Left lung (tissue), 10 donors: ENCODE measurements around the gene KLF13. TPM values are rescaled to one million over a fixed set of nuclear protein-coding genes. Genes with fewer than 3 reads are reported as not detected.

Experiments
- ATAC-seq: fragments of 200-7000 bp; cut with Tn5 transposase; one replicate; pipeline ENCODE4 v1.9.1; 2020; ENCODE audit warnings: moderate library complexity
- DNase-seq, 4 donors: peaks; one replicate each; pipeline ENCODE4 v3.0.0-alpha.2; 2013 to 2020
- H3K27ac ChIP-seq, 2 donors: fragments of 200-600 bp; sonication (generic) in 1 of 2; one replicate each; pipeline versions ENCODE4 v1.5.0 to v1.8.0; 2020 to 2021
- H3K27me3 ChIP-seq, 2 donors: fragments of 200-600 bp; sonication (generic) in 1 of 2; one replicate each; pipeline versions ENCODE4 v1.5.0 to v1.8.0; 2020 to 2021
- H3K36me3 ChIP-seq, 2 donors: fragments of 200-600 bp; sonication (generic) in 1 of 2; one replicate each; pipeline versions ENCODE4 v1.5.0 to v1.8.0; 2020 to 2021
- H3K4me1 ChIP-seq, 2 donors: fragments of 200-600 bp; one replicate each; pipeline ENCODE4 v1.8.0; 2021
- H3K4me3 ChIP-seq, 2 donors: fragments of 200-600 bp; sonication (generic) in 1 of 2; one replicate each; pipeline versions ENCODE4 v1.5.0 to v1.8.0; 2020 to 2021; ENCODE audit warnings: mild to moderate bottlenecking in 1 of 2
- H3K9me3 ChIP-seq, 2 donors: fragments of 200-600 bp; sonication (generic) in 1 of 2; one replicate each; pipeline versions ENCODE4 v1.5.0 to v1.8.0; 2020 to 2021
- CTCF ChIP-seq, 2 donors: fragments of 200-600 bp; sonication (generic) in 1 of 2; IDR thresholded peaks; one replicate each; pipeline versions ENCODE4 v1.5.0 to v1.8.0; 2021; ENCODE audit warnings: antibody characterized with exemption in 2 of 2
- intact Hi-C, 2 donors: fragments of 100-400 bp; cut with DNase I; formaldehyde crosslinking; loops; one replicate each; pipeline versions ENCODE4 v1.11.2 to v1.14.2; 2022
- polyA plus RNA-seq, 6 donors: library from polyadenylated mRNA; unstranded; fragments of 120-200 nt; gene quantifications; one replicate each; pipeline ENCODE4 v1.2.1, GENCODE V29; 2013; ENCODE audit not compliant: insufficient read length in 6 of 6
- total RNA-seq, 2 donors: library from RNA; stranded (reverse); fragmentation: NEBNext Ultra II Directional; extraction: Animal tissue kit (Norgen Biotek cat#: 25700); gene quantifications; one replicate each; pipeline ENCODE4 v1.2.1, GENCODE V29; 2021
- donor health status: DM: no; HTN: yes; CAD: no.
- donor health status: DM: no; HTN: no; CAD: no.

Gene KLF13
- total and polyA plus RNA-seq, 8 donors = 44.7 to 116 (median 61.4) TPM

DNA sequence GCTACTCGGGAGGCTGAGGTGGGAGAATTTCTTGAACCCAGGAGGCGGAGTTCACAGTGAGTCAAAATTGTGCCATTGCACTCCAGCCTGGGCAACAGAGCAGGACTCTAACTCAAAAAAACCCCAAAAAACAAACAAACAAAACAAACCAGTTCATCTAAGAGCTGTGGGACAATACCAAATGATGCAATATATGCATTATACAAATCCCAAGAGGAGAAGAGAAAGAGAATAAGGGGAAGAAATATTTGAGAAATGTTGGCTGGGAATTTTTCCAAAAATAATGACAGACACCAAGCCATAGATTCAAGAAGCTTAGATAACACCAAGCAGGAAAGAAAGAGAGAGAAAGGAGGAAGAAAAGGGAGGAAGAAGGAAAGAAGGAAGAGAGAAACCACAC, 82.5 kb downstream of the KLF13 start:
- Histone ChIP-seq H3K36me3 (peaks cover 0 to 2% of the 10 kb centered on the region in 2 donors), H3K27me3 (no peaks in the 10 kb centered on the region), H3K9me3 (peaks cover 0 to 8% of the 10 kb centered on the region in 2 donors), H3K4me3 (no peak overlapping the region), H3K27ac (no peak overlapping the region), H3K4me1 (peaks cover 0 to 20% of the 10 kb centered on the region in 2 donors)
- TF ChIP-seq CTCF (IDR thresholded peaks at IDR 0.05) = no peak
- DNase-seq = no peak
- ATAC-seq = no peak
- intact Hi-C loops = no loop called here

GRCh38 chr15:31412824-31413223, 86.2 kb downstream of the KLF13 start:
- ATAC-seq (no peak), DNase-seq (no peak)
- Histone ChIP-seq H3K4me3 (no peak overlapping the region), H3K9me3 (peaks cover 0 to 8% of the 10 kb centered on the region in 2 donors), H3K36me3 (no peaks in the 10 kb centered on the region), H3K27ac (no peak overlapping the region), H3K27me3 (no peaks in the 10 kb centered on the region), H3K4me1 (no peaks in the 10 kb centered on the region)
- intact Hi-C loops = no loop called here
- no peak for TF ChIP-seq CTCF (IDR thresholded peaks at IDR 0.05)

DNA sequence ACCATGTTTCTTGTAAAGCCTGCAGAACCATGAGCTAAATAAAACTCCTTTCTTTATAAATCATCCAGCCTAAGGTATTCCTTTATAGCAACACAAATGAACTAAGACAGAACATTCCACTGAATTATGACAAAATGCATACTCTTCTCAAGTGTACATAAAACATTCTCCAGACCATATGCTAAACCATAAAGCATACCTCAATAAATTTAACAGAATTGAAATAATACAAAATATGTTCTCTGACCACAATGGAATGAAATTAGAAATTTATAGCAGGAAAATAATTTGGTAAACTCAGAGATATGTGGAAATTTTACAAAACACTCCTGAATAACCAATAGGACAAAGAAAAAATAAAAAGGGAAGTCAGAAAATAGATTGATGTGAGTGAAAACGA, 88.6 kb downstream of the KLF13 start:
- no peak for ATAC-seq
- Histone ChIP-seq H3K36me3 (no peaks in the 10 kb centered on the region), H3K9me3 (peaks cover 0 to 15% of the 10 kb centered on the region in 2 donors), H3K27ac (no peak overlapping the region), H3K4me1 (no peaks in the 10 kb centered on the region), H3K4me3 (no peak overlapping the region), H3K27me3 (no peaks in the 10 kb centered on the region)
- no peak for DNase-seq
- intact Hi-C loops = no loop called here
- TF ChIP-seq CTCF (IDR thresholded peaks at IDR 0.05) = no peak

DNA sequence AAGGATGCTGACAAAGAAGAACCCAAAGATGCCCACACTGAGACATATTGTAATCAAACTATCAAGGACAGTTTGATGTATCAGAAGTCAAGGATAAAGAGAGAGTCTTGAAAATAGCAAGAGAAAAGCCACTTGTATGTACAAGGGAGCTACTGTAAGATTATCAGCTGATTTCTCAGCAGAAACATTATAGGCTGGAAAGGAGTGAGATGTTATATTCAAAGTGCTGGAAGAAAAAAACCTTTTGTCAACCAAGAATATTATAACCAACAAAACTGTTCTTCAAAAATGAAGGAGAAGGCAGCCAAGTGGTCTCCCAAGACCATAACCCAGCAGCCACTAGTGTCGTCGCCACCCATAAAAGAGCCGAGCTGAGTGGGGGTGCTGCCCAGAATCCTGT, 93.2 kb downstream of the KLF13 start:
- no peak for DNase-seq
- H3K27ac ChIP-seq = no peak overlapping the region
- ATAC-seq = no peak
- no peak overlapping the region for H3K4me3 ChIP-seq
- intact Hi-C loops = no loop called here
- H3K36me3 ChIP-seq = no peaks in the 10 kb centered on the region
- H3K27me3 ChIP-seq = no peaks in the 10 kb centered on the region
- peaks cover 0 to 21% of the 10 kb centered on the region in 2 donors for H3K9me3 ChIP-seq
- H3K4me1 ChIP-seq = no peaks in the 10 kb centered on the region
- no peak for TF ChIP-seq CTCF (IDR thresholded peaks at IDR 0.05)

DNA sequence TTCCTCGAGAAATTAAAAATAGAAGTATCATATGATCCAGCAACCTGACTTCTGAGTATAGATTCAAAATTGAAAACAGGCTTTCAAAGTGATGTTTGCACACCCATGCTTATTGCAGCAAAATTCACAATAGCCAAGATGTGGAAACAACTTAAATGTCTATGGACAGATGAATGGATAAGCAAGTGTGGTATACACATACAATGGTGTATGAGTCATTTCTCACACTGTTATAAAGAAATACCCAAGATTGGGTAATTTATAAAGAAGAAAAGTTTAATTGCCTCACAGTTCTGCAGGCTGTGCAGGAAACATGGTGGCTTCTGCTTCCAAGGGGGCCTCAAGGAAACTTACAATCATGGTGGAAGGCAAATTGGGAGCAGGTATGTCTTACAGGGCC, 100.8 kb downstream of the KLF13 start:
- TF ChIP-seq CTCF (IDR thresholded peaks at IDR 0.05) = no peak
- DNase-seq = no peak
- intact Hi-C loops = no loop called here
- Histone ChIP-seq H3K4me3 (no peak overlapping the region), H3K9me3 (peaks cover 0 to 3% of the 10 kb centered on the region in 2 donors), H3K27me3 (no peaks in the 10 kb centered on the region), H3K27ac (no peak overlapping the region), H3K4me1 (peaks cover 0 to 11% of the 10 kb centered on the region in 2 donors), H3K36me3 (no peaks in the 10 kb centered on the region)
- no peak for ATAC-seq

Other genes starting within 250 kb of the KLF13 start
- not detected for gene TRPM1, start 225.1 kb upstream of the KLF13 start, total RNA-seq
- under 1 TPM in 2 of 6 donors, not detected in 4; 0.03 to 0.04 TPM for gene TRPM1, start 225.1 kb upstream of the KLF13 start, polyA plus RNA-seq